Measurements from ENCODE around the gene LRRC26. TPM values are rescaled to one million over a fixed set of nuclear protein-coding genes. Genes with fewer than 3 reads are reported as not detected.

The LRRC26 gene
- polyA plus RNA-seq, 3 donors = not detected

GRCh38 chr9:137204731-137205125 lies 34.9 kb upstream of the LRRC26 start:
- H3K9me3 ChIP-seq (replicated peaks in 1 of 2; ENCODE audit: control insufficient read depth in 1 of 2, insufficient read depth in 1 of 2, low read length in 2 of 2) = no peaks in the 10 kb centered on the region
- DNase-seq = no peak
- Mint-ChIP-seq H3K27ac (peak overlapping the region; percentile 91 to 96 (median 93)), H3K4me1 (peaks cover 46% of the 10 kb centered on the region), H3K9me3 (peaks cover 0 to 2% (median 0%) of the 10 kb centered on the region in 7 donors), H3K36me3 (peaks cover 15 to 24% of the 10 kb centered on the region in 2 donors), H3K4me3 (peak overlapping the region; percentile 92 to 94), H3K27me3 (ENCODE audit: low read depth in 3 of 3) (peaks cover 0 to 1% (median 0%) of the 10 kb centered on the region in 3 donors)
- peaks cover 4 to 18% of the 10 kb centered on the region in 2 donors for H3K36me3 ChIP-seq (replicated peaks in 1 of 2; ENCODE audit: control insufficient read depth in 1 of 2, insufficient read depth in 2 of 2, low read length in 2 of 2)
- H2AFZ ChIP-seq (ENCODE audit: insufficient read depth, low read depth, low read length, poor library complexity, severe bottlenecking) = peak overlapping the region; percentile 86
- H3K9ac ChIP-seq (ENCODE audit: insufficient read depth, low read length, poor library complexity, severe bottlenecking) = peak overlapping the region; percentile 92
- TF ChIP-seq CTCF (IDR thresholded peaks at IDR 0.05) = no peak
- intact Hi-C loops (cut with micrococcal nuclease) = loop anchor here (1.0 to 5.0 kb wide), 4 partner anchors 16 to 348 kb away; partner anchors contain the start of genes ANAPC2 (in 1 of the 2), MRPL41 (in 1 of the 2), PNPLA7 (in 1 of the 2) and SSNA1 (in 1 of the 2)
- 22% methylated on average over 21 of the region's 21 CpGs for WGBS (ENCODE audit: insufficient coverage)
- peaks cover 7% of the 10 kb centered on the region for H4K20me1 ChIP-seq (ENCODE audit: insufficient read depth, low read length)
- peaks cover 35 to 52% of the 10 kb centered on the region in 2 donors for H3K4me1 ChIP-seq (ENCODE audit: control insufficient read depth in 1 of 2, insufficient read depth in 2 of 2, low read length in 2 of 2)
- peak overlapping the region; percentile 89 for H3K4me2 ChIP-seq (replicated peaks; ENCODE audit: extremely low read depth, low read length, poor library complexity, severe bottlenecking)
- peak overlapping the region; percentile 77 to 91 (median 84) for H3K4me3 ChIP-seq (replicated peaks in 1 of 3; ENCODE audit: low read depth in 2 of 3, low read length in 3 of 3)
- H3K27me3 ChIP-seq (ENCODE audit: control insufficient read depth in 2 of 2, insufficient read depth in 2 of 2, low read length in 2 of 2) = no peaks in the 10 kb centered on the region
- peak overlapping the region; percentile 73 to 92 for H3K27ac ChIP-seq (ENCODE audit: low read depth in 1 of 2, low read length in 2 of 2)
- H3K79me2 ChIP-seq (ENCODE audit: insufficient read depth, low read length) = peaks cover 56% of the 10 kb centered on the region

- peaks cover 61% of the 10 kb centered on the region for H3K79me2 ChIP-seq (ENCODE audit: insufficient read depth, low read length)
- H3K9me3 ChIP-seq (replicated peaks in 1 of 2; ENCODE audit: control insufficient read depth in 1 of 2, insufficient read depth in 1 of 2, low read length in 2 of 2) = no peaks in the 10 kb centered on the region
- intact Hi-C loops (cut with micrococcal nuclease) = loop anchor here in 1 of 2 donors (5.0 kb wide), 2 partner anchors 39 to 349 kb away; partner anchors contain the start of genes MRPL41, PNPLA7 and TUBB4B
- Mint-ChIP-seq H3K36me3 (peaks cover 4 to 8% of the 10 kb centered on the region in 2 donors), H3K4me3 (no peak overlapping the region), H3K9me3 (peaks cover 0 to 2% (median 0%) of the 10 kb centered on the region in 7 donors), H3K27ac (no peak overlapping the region), H3K4me1 (peaks cover 58% of the 10 kb centered on the region), H3K27me3 (ENCODE audit: low read depth in 3 of 3) (peaks cover 0 to 4% (median 0%) of the 10 kb centered on the region in 3 donors)
- H3K36me3 ChIP-seq (replicated peaks in 1 of 2; ENCODE audit: control insufficient read depth in 1 of 2, insufficient read depth in 2 of 2, low read length in 2 of 2) = peaks cover 0 to 6% of the 10 kb centered on the region in 2 donors
- no peak overlapping the region for H3K4me3 ChIP-seq (replicated peaks in 1 of 3; ENCODE audit: low read depth in 2 of 3, low read length in 3 of 3)
- no peak overlapping the region for H3K9ac ChIP-seq (ENCODE audit: insufficient read depth, low read length, poor library complexity, severe bottlenecking)
- H3K27ac ChIP-seq (ENCODE audit: low read depth in 1 of 2, low read length in 2 of 2) = no peak overlapping the region
- 89% methylated on average over 7 of the region's 8 CpGs for WGBS (ENCODE audit: insufficient coverage)
- DNase-seq = no peak
- H3K27me3 ChIP-seq (ENCODE audit: control insufficient read depth in 2 of 2, insufficient read depth in 2 of 2, low read length in 2 of 2) = peaks cover 0 to 4% of the 10 kb centered on the region in 2 donors
- no peak overlapping the region for H2AFZ ChIP-seq (ENCODE audit: insufficient read depth, low read depth, low read length, poor library complexity, severe bottlenecking)
- no peak for TF ChIP-seq CTCF (IDR thresholded peaks at IDR 0.05)
- H4K20me1 ChIP-seq (ENCODE audit: insufficient read depth, low read length) = peaks cover 23% of the 10 kb centered on the region
- H3K4me1 ChIP-seq (ENCODE audit: control insufficient read depth in 1 of 2, insufficient read depth in 2 of 2, low read length in 2 of 2) = peaks cover 50 to 70% of the 10 kb centered on the region in 2 donors
- H3K4me2 ChIP-seq (replicated peaks; ENCODE audit: extremely low read depth, low read length, poor library complexity, severe bottlenecking) = no peak overlapping the region
These were observed 33.1 kb upstream of the LRRC26 start for GRCh38 chr9:137202966-137203365.
